Erythroblast (primary cell): ENCODE data around the gene SH3BP2.

ENCODE experiments used
- GATA1 ChIP-seq: IDR thresholded peaks from 2 replicates; pipeline ENCODE4 v1.6.1; 2011; ENCODE audit warnings: low read depth, mild to moderate bottlenecking, control low read depth, low read length, moderate library complexity
- POLR2A ChIP-seq: IDR thresholded peaks from 2 replicates; pipeline ENCODE4 v1.6.1; 2011; ENCODE audit warnings: mild to moderate bottlenecking, low read length

DNA sequence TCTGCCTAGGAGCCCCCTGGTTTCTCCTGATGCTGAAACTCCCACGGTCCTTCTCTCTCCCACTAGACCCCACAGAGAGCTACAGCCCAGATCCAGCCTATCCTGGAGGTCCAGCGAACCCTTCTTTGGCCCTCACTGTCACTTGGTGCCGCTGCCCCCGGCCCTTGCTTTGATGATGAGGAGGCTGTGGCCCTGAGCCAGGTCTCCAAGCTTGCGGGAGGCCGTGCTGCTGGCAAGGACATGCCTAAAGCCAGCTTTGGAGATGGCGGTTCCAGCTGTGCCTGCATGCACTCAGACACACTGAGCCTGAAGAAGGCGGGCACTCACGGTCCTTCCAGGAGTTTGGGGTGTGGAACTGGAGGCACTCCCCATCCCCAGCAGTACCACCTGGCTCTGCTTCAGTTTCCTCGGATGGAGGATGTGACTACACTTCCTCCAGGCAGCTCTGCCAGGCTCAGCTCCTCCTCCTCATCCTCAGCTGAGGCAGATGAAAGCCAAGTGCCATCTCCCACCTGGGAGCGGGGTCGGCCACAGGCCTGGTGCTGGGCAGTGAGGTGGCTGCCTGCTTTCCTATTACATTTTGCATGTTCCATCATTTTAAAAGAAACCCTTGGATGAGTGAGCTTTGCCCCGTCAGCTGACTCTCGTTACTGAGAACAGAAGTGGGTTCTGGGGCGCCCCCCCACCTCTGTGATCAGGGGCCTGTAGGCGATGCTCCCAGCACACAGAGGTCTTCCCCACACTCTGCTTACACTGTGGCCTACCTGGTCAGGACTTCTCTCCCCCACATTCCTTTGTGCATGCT, 45.8 kb upstream of the SH3BP2 start:
- TF ChIP-seq POLR2A (no peak), GATA1 (no peak)
